Common myeloid progenitor, CD34-positive (primary cell): ENCODE data around the gene FAF1.
"Not testable (repeated sequence)": the region's sequence is repeated elsewhere in the genome, so short reads cannot be mapped to it uniquely, and the experiment has no call there.

ENCODE experiments used
- CTCF ChIA-PET: fragments of 350-600 bp; sonication (Branson Sonifier 250); formaldehyde crosslinking; loops from one replicate; lab custom pipeline; 2021; ENCODE audit warnings: antibody characterized with exemption; lab: Charles Lee
- POLR2A ChIA-PET: fragments of 350-600 bp; sonication (Branson Sonifier 250); formaldehyde crosslinking; loops from one replicate; lab custom pipeline; 2021; ENCODE audit warnings: antibody characterized with exemption; lab: Charles Lee
- DNase-seq, 3 donors: peaks; one replicate each; pipeline versions ENCODE4 v3.0.0 to v3.0.0-alpha.2; 2013
- H3K27ac ChIP-seq, 2 experiments: 1 replicate in 1 of 2; 2 replicates in 1 of 2; pipeline ENCODE4 v1.7.0; 2013; ENCODE audit warnings: inconsistent platforms in 2 of 2, low read length in 2 of 2, mild to moderate bottlenecking in 2 of 2, low read depth in 1 of 2, moderate library complexity in 1 of 2; ENCODE audit not compliant: severe bottlenecking in 2 of 2, insufficient read depth in 1 of 2, poor library complexity in 1 of 2
- H3K27me3 ChIP-seq, 5 experiments: replicated peaks in 2 of 5; 1 replicate in 3 of 5; 2 replicates in 2 of 5; pipeline versions ENCODE4 v1.6.1 to v1.7.0; 2013; ENCODE audit warnings: low read length in 4 of 5, mild to moderate bottlenecking in 2 of 5, moderate library complexity in 2 of 5, inconsistent platforms in 1 of 5; ENCODE audit not compliant: insufficient read depth in 5 of 5, control insufficient read depth in 4 of 5
- H3K36me3 ChIP-seq, 4 experiments: 1 replicate in 2 of 4; 2 replicates in 2 of 4; pipeline versions ENCODE4 v1.6.1 to v1.7.0; 2013; ENCODE audit warnings: low read length in 3 of 4, control low read depth in 1 of 4, mild to moderate bottlenecking in 1 of 4; ENCODE audit not compliant: control insufficient read depth in 4 of 4, insufficient read depth in 4 of 4
- H3K4me1 ChIP-seq, 4 experiments: 1 replicate in 3 of 4; 2 replicates in 1 of 4; pipeline versions ENCODE4 v1.6.1 to v1.7.1; 2013; ENCODE audit warnings: low read length in 3 of 4, mild to moderate bottlenecking in 3 of 4, control low read depth in 1 of 4, inconsistent platforms in 1 of 4, moderate library complexity in 1 of 4; ENCODE audit not compliant: control insufficient read depth in 4 of 4, insufficient read depth in 4 of 4; ENCODE audit errors: control extremely low read depth in 1 of 4
- H3K4me3 ChIP-seq, 7 experiments: 1 replicate in 4 of 7; 2 replicates in 3 of 7; pipeline versions ENCODE4 v1.5.1 to v1.7.0; 2013; ENCODE audit warnings: mild to moderate bottlenecking in 7 of 7, low read length in 6 of 7, moderate library complexity in 6 of 7, inconsistent platforms in 2 of 7, low read depth in 2 of 7, control low read depth in 1 of 7; ENCODE audit not compliant: insufficient read depth in 4 of 7, control insufficient read depth in 1 of 7; ENCODE audit errors: extremely low read depth in 1 of 7
- H3K9me3 ChIP-seq, 5 experiments: 1 replicate in 4 of 5; 2 replicates in 1 of 5; pipeline versions ENCODE4 v1.6.1 to v1.7.1; 2013; ENCODE audit warnings: low read length in 4 of 5, mild to moderate bottlenecking in 2 of 5, inconsistent platforms in 1 of 5, low read depth in 1 of 5, moderate library complexity in 1 of 5; ENCODE audit not compliant: control insufficient read depth in 4 of 5, insufficient read depth in 2 of 5; ENCODE audit errors: control extremely low read depth in 1 of 5
- WGBS: methylation state at CpG from one replicate; pipeline ENCODE4 v1.1.5; 2013; ENCODE audit not compliant: insufficient coverage; 5-methylcytosine and 5-hydroxymethylcytosine counted together

FAF1 gene

DNA sequence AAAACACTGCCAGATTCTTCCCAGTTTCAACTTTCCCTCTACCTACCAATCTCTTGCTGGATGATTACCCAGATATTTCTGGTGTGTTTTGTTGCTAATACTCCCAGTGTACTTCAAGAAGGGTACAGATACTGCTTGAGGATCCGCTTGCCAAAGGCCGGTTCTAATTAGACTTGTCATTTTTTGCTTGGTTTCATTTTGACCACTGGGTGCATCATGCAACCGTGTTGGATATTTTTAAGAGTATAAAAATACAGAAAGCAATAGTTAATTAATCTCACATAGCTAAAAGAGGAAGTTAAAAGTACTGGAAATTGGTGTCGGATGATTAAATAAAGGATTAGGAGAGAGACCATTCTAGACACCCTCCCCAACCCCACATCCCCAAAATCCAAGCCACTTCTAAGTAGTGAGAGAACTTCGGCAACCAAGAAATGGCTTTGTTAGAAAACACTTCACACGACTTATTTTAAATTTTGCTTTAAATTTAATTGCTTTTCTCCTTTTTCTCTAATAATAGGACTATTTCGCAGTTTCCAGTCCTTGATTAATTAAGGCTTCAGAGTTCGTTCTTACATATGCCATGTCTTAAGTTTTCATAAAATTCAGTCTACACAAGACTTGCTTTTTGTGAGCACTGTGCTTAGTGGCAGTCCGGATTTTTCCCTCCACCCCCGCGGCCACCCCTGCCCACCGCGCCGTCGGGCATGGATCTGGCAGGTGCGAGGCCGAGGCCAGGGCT, 7.5 kb upstream of the FAF1 start:
- no peak for DNase-seq
- H3K9me3 ChIP-seq, result no peaks in the 10 kb centered on the region
- peaks cover 0 to 2% (median 0%) of the 10 kb centered on the region in 5 experiments for H3K27me3 ChIP-seq
- POLR2A ChIA-PET, result interaction anchor here (1.5 to 1.9 kb wide), 2 partner anchors 7 to 10 kb away, joined by 6 to 7 read pairs; partner anchors contain the start of gene FAF1
- peak overlapping the region; percentile 7 to 99 (median 87) for H3K4me3 ChIP-seq
- H3K36me3 ChIP-seq, result no peaks in the 10 kb centered on the region
- 25% methylated on average over 14 of the region's 17 CpGs for WGBS
- H3K27ac ChIP-seq, result peak overlapping the region in 1 of 2 experiments; percentile 85
- CTCF ChIA-PET, result interaction anchor here (3.4 kb wide), 1 partner anchor 10 kb away, joined by 14 read pairs; no protein-coding TSS in a partner anchor
- H3K4me1 ChIP-seq, result peaks cover 8 to 38% (median 18%) of the 10 kb centered on the region in 4 experiments

GRCh38 chr1:50966991-50967390, 6.9 kb upstream of the FAF1 start:
- ChIA-PET CTCF (interaction anchor here (3.4 kb wide), 1 partner anchor 11 kb away, joined by 14 read pairs; no protein-coding TSS in a partner anchor), POLR2A (no interaction called here)
- H3K4me1 ChIP-seq, result peaks cover 8 to 36% (median 18%) of the 10 kb centered on the region in 4 experiments
- DNase-seq, result no peak
- no CpG with 5 or more reads among the region's 3 CpGs for WGBS
- H3K4me3 ChIP-seq, result peak overlapping the region in 3 of 7 experiments; percentile 32 to 88 (median 85)
- peak overlapping the region in 1 of 2 experiments; percentile 85 for H3K27ac ChIP-seq
- peaks cover 0 to 2% (median 0%) of the 10 kb centered on the region in 5 experiments for H3K27me3 ChIP-seq
- H3K36me3 ChIP-seq, result no peaks in the 10 kb centered on the region
- H3K9me3 ChIP-seq, result no peaks in the 10 kb centered on the region

DNA sequence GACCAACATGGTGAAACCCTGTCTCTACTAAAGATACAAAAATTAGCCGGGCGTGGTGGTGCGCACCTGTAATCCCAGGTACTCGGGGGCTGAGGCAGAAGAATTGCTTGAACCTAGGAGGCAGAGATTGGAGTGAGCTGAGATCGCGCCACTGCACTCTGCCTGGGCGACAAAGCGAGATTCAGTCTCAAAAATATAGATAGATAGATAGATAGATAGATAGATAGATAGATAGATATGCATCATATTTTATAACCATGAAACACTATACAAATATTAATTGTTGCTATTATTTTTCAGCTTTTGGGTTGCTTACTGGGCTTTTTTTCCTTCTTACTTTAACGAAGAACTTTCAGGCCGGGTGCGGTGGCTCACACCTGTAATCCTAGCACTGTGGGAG, 4.8 kb upstream of the FAF1 start:
- Histone ChIP-seq H3K4me3 (no peak overlapping the region), H3K36me3 (no peaks in the 10 kb centered on the region), H3K27me3 (peaks cover 0 to 2% (median 0%) of the 10 kb centered on the region in 5 experiments), H3K4me1 (peaks cover 4 to 21% (median 10%) of the 10 kb centered on the region in 4 experiments), H3K9me3 (no peaks in the 10 kb centered on the region), H3K27ac (no peak overlapping the region)
- POLR2A ChIA-PET, result no interaction called here
- 98% methylated on average over 4 of the region's 11 CpGs for WGBS
- no peak for DNase-seq
- CTCF ChIA-PET, result no interaction called here

GRCh38 chr1:50959303-50959912, 659 bp downstream of the FAF1 start:
- Histone ChIP-seq H3K27me3 (no peaks in the 10 kb centered on the region), H3K9me3 (no peaks in the 10 kb centered on the region), H3K36me3 (no peaks in the 10 kb centered on the region), H3K4me1 (peaks cover 9 to 22% (median 11%) of the 10 kb centered on the region in 4 experiments), H3K4me3 (peak overlapping the region; percentile 78 to 99 (median 94)), H3K27ac (peak overlapping the region in 1 of 2 experiments; percentile 84)
- ChIA-PET POLR2A (no interaction called here), CTCF (interaction anchor here (1.4 to 3.1 kb wide), 2 partner anchors 10 to 14 kb away, joined by 4 to 20 read pairs; partner anchors contain the start of gene CDKN2C)
- 0% methylated on average over 34 of the region's 38 CpGs for WGBS
- DNase-seq, result peak in 2 of 3 donors; percentile 66 to 81

DNA sequence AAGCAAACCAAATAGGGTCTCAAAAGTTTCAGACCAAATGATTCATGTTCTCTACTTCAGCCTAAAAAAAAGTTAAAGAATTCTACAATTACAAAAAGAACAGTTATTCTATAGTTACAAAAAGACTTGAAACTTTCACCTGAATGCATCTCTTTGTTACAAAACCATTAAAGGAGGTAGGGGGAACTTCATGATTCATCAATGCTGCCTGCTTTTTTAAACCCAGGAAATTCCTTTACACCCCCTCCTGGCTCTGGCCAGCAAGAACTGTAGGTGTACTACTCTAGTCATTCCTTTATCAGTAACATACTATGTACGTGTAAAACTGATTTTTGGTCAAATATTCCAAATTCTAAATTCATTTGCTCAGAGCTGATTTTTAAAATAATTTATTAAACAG, 5.0 kb downstream of the FAF1 start:
- Histone ChIP-seq H3K4me1 (peaks cover 7 to 16% (median 8%) of the 10 kb centered on the region in 4 experiments), H3K9me3 (no peaks in the 10 kb centered on the region), H3K4me3 (no peak overlapping the region), H3K36me3 (no peaks in the 10 kb centered on the region), H3K27ac (no peak overlapping the region), H3K27me3 (no peaks in the 10 kb centered on the region)
- no CpG with 5 or more reads among the region's 1 CpG for WGBS
- no peak for DNase-seq
- ChIA-PET POLR2A (no interaction called here), CTCF (no interaction called here)

GRCh38 chr1:50952566-50952965, 7.5 kb downstream of the FAF1 start:
- H3K27ac ChIP-seq, H3K4me1 ChIP-seq, CTCF ChIA-PET, DNase-seq, POLR2A ChIA-PET, H3K4me3 ChIP-seq, H3K27me3 ChIP-seq, H3K9me3 ChIP-seq, H3K36me3 ChIP-seq: not testable (repeated sequence)
- 85% methylated on average over 8 of the region's 31 CpGs for WGBS
